ENCODE results near the gene FOXA3. TPM values are rescaled to one million over a fixed set of nuclear protein-coding genes. Genes with fewer than 3 reads are reported as not detected.

The FOXA3 gene
- total RNA-seq, 1 experiment from 2014 or later: 15.3 TPM

DNA sequence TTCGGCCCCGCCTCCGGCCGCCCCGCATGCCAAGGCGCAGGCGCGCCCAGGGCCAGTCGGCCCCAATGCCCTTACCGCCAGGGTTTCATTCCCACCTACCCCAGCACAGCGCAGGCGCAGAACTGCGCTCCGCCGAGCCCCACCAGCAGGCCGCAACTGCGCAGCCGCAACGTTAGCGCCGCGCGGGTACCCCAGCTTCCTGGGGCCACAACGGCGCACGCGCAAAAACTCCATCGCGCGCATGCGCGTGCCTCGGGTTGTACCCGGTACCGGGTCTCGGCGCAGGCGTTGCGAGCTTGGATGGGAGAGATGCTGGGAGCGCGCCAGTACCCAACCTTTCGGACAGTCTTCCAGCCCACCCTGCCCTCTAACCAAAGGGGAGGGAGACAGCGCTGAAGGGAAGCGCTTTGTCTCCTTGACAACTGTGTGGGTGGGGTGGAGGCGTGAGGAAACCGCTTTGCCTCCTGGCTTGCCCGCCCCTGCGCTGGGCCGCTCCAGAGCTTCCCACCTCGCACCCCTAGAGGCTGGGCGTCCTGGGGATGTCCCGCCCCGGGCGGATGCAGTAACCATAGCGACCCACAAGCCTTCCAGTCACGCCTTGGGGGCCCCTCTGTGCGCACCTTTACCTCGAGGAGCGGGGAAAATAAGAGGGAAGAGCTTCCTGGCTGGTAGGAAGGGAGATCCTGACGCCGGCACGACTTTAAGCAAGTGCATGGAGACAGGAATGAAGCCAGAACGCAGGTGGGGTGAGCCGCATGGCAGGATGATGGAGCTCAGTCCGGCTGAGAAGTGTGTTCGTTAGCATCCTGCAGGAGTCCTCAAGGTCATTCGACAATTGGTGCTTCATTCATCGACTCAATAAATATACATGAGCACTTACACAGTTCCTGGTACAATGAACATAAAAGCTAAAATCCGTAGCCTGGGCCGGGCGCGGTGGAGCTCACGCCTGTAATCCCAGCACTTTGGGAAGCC is 38.8 kb downstream of the FOXA3 start:
- intact Hi-C loops (cut with micrococcal nuclease; ENCODE audit: unreplicated experiment): loop anchor here (1.0 to 2.0 kb wide), 2 partner anchors 8 to 24 kb away; no protein-coding TSS in a partner anchor
- peaks cover 44% of the 10 kb centered on the region for H3K36me3 Mint-ChIP-seq (ENCODE audit: insufficient read depth, unreplicated experiment)
- H3K4me3 Mint-ChIP-seq (ENCODE audit: unreplicated experiment): peak overlapping the region; percentile 80
- BruUV-seq (replicated peaks): no TSS peak
- Histone ChIP-seq H3K9me3 (no peaks in the 10 kb centered on the region), H3K4me1 (peaks cover 5% of the 10 kb centered on the region), H3K36me3 (ENCODE audit: control insufficient read depth, insufficient read depth, low read length) (peaks cover 3% of the 10 kb centered on the region; the same call in 1 of the 2 replicates), H3K27me3 (replicated peaks; ENCODE audit: control insufficient read depth, insufficient read depth, low read length) (no peaks in the 10 kb centered on the region), H3K4me3 (ENCODE audit: low read depth, low read length) (peak overlapping the region; percentile 92)
- H3K27me3 Mint-ChIP-seq (ENCODE audit: insufficient read depth, unreplicated experiment): no peaks in the 10 kb centered on the region
- peak overlapping the region; percentile 65 for H3K27ac Mint-ChIP-seq (ENCODE audit: unreplicated experiment)
- no peaks in the 10 kb centered on the region for H3K9me3 Mint-ChIP-seq (ENCODE audit: unreplicated experiment)
- CTCF ChIA-PET: interaction anchor here (0.6 to 3.4 kb wide), 9 partner anchors 13 to 529 kb away, joined by 3 to 18 read pairs (median 6); partner anchors contain the start of genes IRF2BP1, SIX5 and SYMPK
- peak; percentile 98 to 100 for DNase-seq
- H3K4me1 Mint-ChIP-seq (ENCODE audit: low read depth, unreplicated experiment): no peaks in the 10 kb centered on the region
- TF ChIP-seq, protein P1, sequence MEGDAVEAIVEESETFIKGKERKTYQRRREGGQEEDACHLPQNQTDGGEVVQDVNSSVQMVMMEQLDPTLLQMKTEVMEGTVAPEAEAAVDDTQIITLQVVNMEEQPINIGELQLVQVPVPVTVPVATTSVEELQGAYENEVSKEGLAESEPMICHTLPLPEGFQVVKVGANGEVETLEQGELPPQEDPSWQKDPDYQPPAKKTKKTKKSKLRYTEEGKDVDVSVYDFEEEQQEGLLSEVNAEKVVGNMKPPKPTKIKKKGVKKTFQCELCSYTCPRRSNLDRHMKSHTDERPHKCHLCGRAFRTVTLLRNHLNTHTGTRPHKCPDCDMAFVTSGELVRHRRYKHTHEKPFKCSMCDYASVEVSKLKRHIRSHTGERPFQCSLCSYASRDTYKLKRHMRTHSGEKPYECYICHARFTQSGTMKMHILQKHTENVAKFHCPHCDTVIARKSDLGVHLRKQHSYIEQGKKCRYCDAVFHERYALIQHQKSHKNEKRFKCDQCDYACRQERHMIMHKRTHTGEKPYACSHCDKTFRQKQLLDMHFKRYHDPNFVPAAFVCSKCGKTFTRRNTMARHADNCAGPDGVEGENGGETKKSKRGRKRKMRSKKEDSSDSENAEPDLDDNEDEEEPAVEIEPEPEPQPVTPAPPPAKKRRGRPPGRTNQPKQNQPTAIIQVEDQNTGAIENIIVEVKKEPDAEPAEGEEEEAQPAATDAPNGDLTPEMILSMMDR (IDR thresholded peaks at IDR 0.05; ENCODE audit: insufficient read depth in 1 of 2, low read depth in 1 of 2, low read length in 1 of 2, severe bottlenecking in 1 of 2, unreplicated experiment in 1 of 2): no peak
- POLR2A ChIA-PET: interaction anchor here (1.0 to 2.9 kb wide), 6 partner anchors 17 to 92 kb away, joined by 4 to 19 read pairs (median 8); partner anchors contain the start of genes CCDC61, FOXA3 and IRF2BP1

DNA sequence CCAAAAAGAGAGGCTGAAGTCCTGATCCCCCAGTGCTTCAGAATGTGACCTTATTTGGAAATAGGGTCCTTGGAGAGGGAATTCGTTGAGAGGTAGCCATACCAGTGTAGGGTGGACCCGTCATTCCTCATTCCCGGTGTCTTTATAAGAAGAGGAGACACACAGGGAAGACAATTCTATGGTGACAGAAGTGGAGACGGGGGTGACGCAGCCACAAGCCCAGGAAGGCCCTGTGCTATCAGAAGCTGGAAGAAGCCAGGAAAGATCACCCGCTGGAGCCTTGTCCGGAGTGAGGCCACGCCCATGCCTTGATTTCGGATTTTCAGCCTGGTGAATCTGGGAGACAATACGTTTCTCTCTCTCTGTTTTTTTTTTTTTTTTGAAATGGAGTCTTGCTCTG is 40.9 kb downstream of the FOXA3 start:
- DNase-seq: no peak
- BruUV-seq (replicated peaks): no TSS peak
- ChIA-PET CTCF (no interaction called here), POLR2A (no interaction called here)
- no peak overlapping the region for H3K4me3 ChIP-seq (ENCODE audit: low read depth, low read length)
- H3K27ac Mint-ChIP-seq (ENCODE audit: unreplicated experiment): no peak overlapping the region
- intact Hi-C loops (cut with micrococcal nuclease; ENCODE audit: unreplicated experiment): no loop called here
- TF ChIP-seq, protein P1 (IDR thresholded peaks at IDR 0.05; ENCODE audit: insufficient read depth in 1 of 2, low read depth in 1 of 2, low read length in 1 of 2, severe bottlenecking in 1 of 2, unreplicated experiment in 1 of 2): no peak
- H3K36me3 ChIP-seq (ENCODE audit: control insufficient read depth, insufficient read depth, low read length): peaks cover 2% of the 10 kb centered on the region; the same call in 1 of the 2 replicates
- H3K9me3 ChIP-seq: no peaks in the 10 kb centered on the region
- no peaks in the 10 kb centered on the region for H3K9me3 Mint-ChIP-seq (ENCODE audit: unreplicated experiment)
- peaks cover 5% of the 10 kb centered on the region for H3K4me1 ChIP-seq
- H3K4me3 Mint-ChIP-seq (ENCODE audit: unreplicated experiment): no peak overlapping the region
- H3K27me3 ChIP-seq (replicated peaks; ENCODE audit: control insufficient read depth, insufficient read depth, low read length): no peaks in the 10 kb centered on the region
- H3K4me1 Mint-ChIP-seq (ENCODE audit: low read depth, unreplicated experiment): no peaks in the 10 kb centered on the region
- no peaks in the 10 kb centered on the region for H3K27me3 Mint-ChIP-seq (ENCODE audit: insufficient read depth, unreplicated experiment)
- H3K36me3 Mint-ChIP-seq (ENCODE audit: insufficient read depth, unreplicated experiment): peaks cover 23% of the 10 kb centered on the region

DNA sequence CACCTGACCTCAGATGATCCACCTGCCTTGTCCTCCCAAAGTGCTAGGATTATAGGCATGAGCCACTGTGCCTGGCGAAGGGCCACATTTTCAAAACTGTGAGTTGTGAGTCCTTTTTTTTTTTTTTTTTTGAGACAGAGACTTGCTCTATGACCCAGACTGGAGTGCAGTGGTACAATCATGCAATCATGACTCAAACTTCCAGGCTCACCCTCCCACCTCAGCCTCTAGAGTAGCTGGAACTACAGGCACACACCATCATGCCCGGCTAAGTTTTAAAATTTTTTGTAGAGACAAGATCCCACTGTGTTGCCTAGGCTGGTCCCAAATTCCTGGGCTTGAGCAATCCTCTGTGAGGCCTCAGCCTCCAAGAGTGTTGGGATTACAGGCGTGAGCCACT is 42.1 kb downstream of the FOXA3 start:
- Mint-ChIP-seq H3K27ac (ENCODE audit: unreplicated experiment) (no peak overlapping the region), H3K4me3 (ENCODE audit: unreplicated experiment) (no peak overlapping the region)

More for the DNA sequence above, 42.1 kb downstream of the FOXA3 start:
- Histone ChIP-seq H3K4me3 (ENCODE audit: low read depth, low read length) (no peak overlapping the region), H3K27me3 (replicated peaks; ENCODE audit: control insufficient read depth, insufficient read depth, low read length) (no peaks in the 10 kb centered on the region), H3K4me1 (peaks cover 8% of the 10 kb centered on the region), H3K36me3 (ENCODE audit: control insufficient read depth, insufficient read depth, low read length) (no peaks in the 10 kb centered on the region), H3K9me3 (no peaks in the 10 kb centered on the region)
- CTCF ChIA-PET: no interaction called here
- no peaks in the 10 kb centered on the region for H3K9me3 Mint-ChIP-seq (ENCODE audit: unreplicated experiment)
- DNase-seq: no peak
- peaks cover 4% of the 10 kb centered on the region for H3K4me1 Mint-ChIP-seq (ENCODE audit: low read depth, unreplicated experiment)
- H3K27me3 Mint-ChIP-seq (ENCODE audit: insufficient read depth, unreplicated experiment): no peaks in the 10 kb centered on the region
- TF ChIP-seq, protein P1 (IDR thresholded peaks at IDR 0.05; ENCODE audit: insufficient read depth in 1 of 2, low read depth in 1 of 2, low read length in 1 of 2, severe bottlenecking in 1 of 2, unreplicated experiment in 1 of 2): no peak
- BruUV-seq (replicated peaks): no TSS peak
- intact Hi-C loops (cut with micrococcal nuclease; ENCODE audit: unreplicated experiment): no loop called here
- peaks cover 13% of the 10 kb centered on the region for H3K36me3 Mint-ChIP-seq (ENCODE audit: insufficient read depth, unreplicated experiment)
- POLR2A ChIA-PET: no interaction called here
